ENCODE data around the gene AQP3. TPM values are rescaled to one million over a fixed set of nuclear protein-coding genes. Genes with fewer than 3 reads are reported as not detected.

The AQP3 gene
- total and polyA plus RNA-seq, 2 experiments from 2014 or later: 0.29 TPM; not detected in 1

DNA sequence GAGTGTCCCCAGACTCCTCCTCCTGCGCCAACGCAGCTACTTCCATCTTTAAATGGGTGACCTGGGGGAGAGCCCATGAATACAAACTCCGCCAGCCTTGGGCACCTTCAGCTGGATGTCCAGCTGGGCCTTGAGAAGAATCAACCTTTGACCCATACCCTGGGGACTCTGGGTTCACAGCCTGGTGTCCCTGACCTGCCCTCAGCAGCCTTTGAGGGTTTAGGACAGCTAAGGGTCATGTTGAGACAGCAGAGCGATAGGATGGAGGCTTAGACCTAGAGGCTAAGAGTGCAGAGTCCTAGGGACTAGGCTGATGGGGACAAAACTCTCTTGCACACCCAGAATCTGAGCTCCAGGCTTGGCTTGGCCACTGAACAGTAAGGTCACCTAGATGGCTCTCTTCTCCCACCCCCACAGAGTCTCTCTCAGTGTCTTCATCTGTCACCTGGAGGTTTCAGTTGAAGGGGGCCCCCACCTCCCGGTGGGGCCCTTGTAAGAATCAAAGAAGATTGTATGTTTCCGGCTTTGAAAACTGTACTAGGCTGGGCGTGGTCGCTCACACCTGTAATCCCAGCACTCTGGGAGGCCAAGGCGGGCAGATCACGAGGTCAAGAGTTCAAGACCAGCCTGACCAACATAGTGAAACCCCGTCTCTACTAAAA is 6.7 kb upstream of the AQP3 start:
- no peak overlapping the region for H2AFZ ChIP-seq
- in situ Hi-C loops (cut with MboI): loop anchor here (25.0 kb wide), 1 partner anchor 367 kb away; the partner anchor contains the start of gene SMU1

GRCh38 chr9:33453286-33453860 is 6.0 kb upstream of the AQP3 start:
- Histone ChIP-seq H2AFZ (peak overlapping the region; percentile 49; the same call in 1 of the 2 replicates), H3K27me3 (replicated peaks; ENCODE audit: insufficient read depth) (no peaks in the 10 kb centered on the region), H3K36me3 (ENCODE audit: low read depth) (no peaks in the 10 kb centered on the region), H3K27ac (no peak overlapping the region), H3K79me2 (ENCODE audit: insufficient read depth) (no peaks in the 10 kb centered on the region), H3K4me3 (no peak overlapping the region), H3K4me2 (ENCODE audit: unreplicated experiment) (no peak overlapping the region), H3K9me2 (ENCODE audit: insufficient read depth) (no peaks in the 10 kb centered on the region), H3K4me1 (ENCODE audit: insufficient read depth) (peaks cover under 1% of the 10 kb centered on the region; the same call in 1 of the 2 replicates), H3F3A (ENCODE audit: insufficient read depth) (no peaks in the 10 kb centered on the region), H3K9me3 (ENCODE audit: low read depth) (no peaks in the 10 kb centered on the region), H3K9ac (no peak overlapping the region), H4K20me1 (ENCODE audit: insufficient read depth) (no peaks in the 10 kb centered on the region)
- DNase-seq: no peak
- TF ChIP-seq EZH2 (IDR thresholded peaks at IDR 0.05; ENCODE audit: insufficient read depth, poor library complexity, severe bottlenecking): no peak
- no peak for TF ChIP-seq EZH2phosphoT487 (IDR thresholded peaks at IDR 0.05; ENCODE audit: insufficient read depth, low read depth)
- 73 to 76% methylated on average over 3 of the region's 3 CpGs for WGBS, 2 experiments (ENCODE audit: low coverage in 1 of 2, low lambda C conversion rate in 2 of 2, missing lambda C conversion rate in 2 of 2)
- in situ Hi-C loops (cut with MboI): loop anchor here (25.0 kb wide), 1 partner anchor 366 kb away; the partner anchor contains the start of gene SMU1

More for the DNA sequence above, 6.7 kb upstream of the AQP3 start:
- Histone ChIP-seq H3F3A (ENCODE audit: insufficient read depth) (no peaks in the 10 kb centered on the region), H3K79me2 (ENCODE audit: insufficient read depth) (no peaks in the 10 kb centered on the region), H3K4me3 (no peak overlapping the region), H3K9me2 (ENCODE audit: insufficient read depth) (no peaks in the 10 kb centered on the region), H3K4me2 (ENCODE audit: unreplicated experiment) (no peak overlapping the region), H3K9me3 (ENCODE audit: low read depth) (no peaks in the 10 kb centered on the region), H3K36me3 (ENCODE audit: low read depth) (no peaks in the 10 kb centered on the region), H3K9ac (no peak overlapping the region), H3K27ac (no peak overlapping the region), H3K27me3 (replicated peaks; ENCODE audit: insufficient read depth) (no peaks in the 10 kb centered on the region), H4K20me1 (ENCODE audit: insufficient read depth) (no peaks in the 10 kb centered on the region), H3K4me1 (ENCODE audit: insufficient read depth) (peaks cover 5% of the 10 kb centered on the region; the same call in 1 of the 2 replicates)
- 88 to 90% methylated on average over 10 to 11 of the region's 11 CpGs for WGBS, 2 experiments (ENCODE audit: low coverage in 1 of 2, low lambda C conversion rate in 2 of 2, missing lambda C conversion rate in 2 of 2)
- no peak for DNase-seq
- TF ChIP-seq EZH2phosphoT487 (IDR thresholded peaks at IDR 0.05; ENCODE audit: insufficient read depth, low read depth) (no peak), EZH2 (IDR thresholded peaks at IDR 0.05; ENCODE audit: insufficient read depth, poor library complexity, severe bottlenecking) (no peak)

- TF ChIP-seq EZH2 (IDR thresholded peaks at IDR 0.05; ENCODE audit: insufficient read depth, poor library complexity, severe bottlenecking) (no peak), EZH2phosphoT487 (IDR thresholded peaks at IDR 0.05; ENCODE audit: insufficient read depth, low read depth) (no peak)
- H3K4me1 ChIP-seq (ENCODE audit: insufficient read depth): no peaks in the 10 kb centered on the region
- in situ Hi-C loops (cut with MboI): loop anchor here (25.0 kb wide), 1 partner anchor 366 kb away; the partner anchor contains the start of gene SMU1
- no peaks in the 10 kb centered on the region for H3K36me3 ChIP-seq (ENCODE audit: low read depth)
- no peaks in the 10 kb centered on the region for H3K9me3 ChIP-seq (ENCODE audit: low read depth)
- no peak overlapping the region for H3K4me2 ChIP-seq (ENCODE audit: unreplicated experiment)
- H3K9me2 ChIP-seq (ENCODE audit: insufficient read depth): no peaks in the 10 kb centered on the region
- WGBS, 2 experiments (ENCODE audit: low coverage in 1 of 2, low lambda C conversion rate in 2 of 2, missing lambda C conversion rate in 2 of 2): 8 to 11% methylated on average over 6 to 7 of the region's 7 CpGs
- H3F3A ChIP-seq (ENCODE audit: insufficient read depth): no peaks in the 10 kb centered on the region
- no peak overlapping the region for H3K27ac ChIP-seq
- H2AFZ ChIP-seq: peak overlapping the region; percentile 49; the same call in 1 of the 2 replicates
- no peak overlapping the region for H3K9ac ChIP-seq
- no peaks in the 10 kb centered on the region for H3K27me3 ChIP-seq (replicated peaks; ENCODE audit: insufficient read depth)
- no peaks in the 10 kb centered on the region for H4K20me1 ChIP-seq (ENCODE audit: insufficient read depth)
- no peaks in the 10 kb centered on the region for H3K79me2 ChIP-seq (ENCODE audit: insufficient read depth)
- no peak overlapping the region for H3K4me3 ChIP-seq
- peak; percentile 89 for DNase-seq
These were observed 5.5 kb upstream of the AQP3 start for GRCh38 chr9:33452828-33453271.

DNA sequence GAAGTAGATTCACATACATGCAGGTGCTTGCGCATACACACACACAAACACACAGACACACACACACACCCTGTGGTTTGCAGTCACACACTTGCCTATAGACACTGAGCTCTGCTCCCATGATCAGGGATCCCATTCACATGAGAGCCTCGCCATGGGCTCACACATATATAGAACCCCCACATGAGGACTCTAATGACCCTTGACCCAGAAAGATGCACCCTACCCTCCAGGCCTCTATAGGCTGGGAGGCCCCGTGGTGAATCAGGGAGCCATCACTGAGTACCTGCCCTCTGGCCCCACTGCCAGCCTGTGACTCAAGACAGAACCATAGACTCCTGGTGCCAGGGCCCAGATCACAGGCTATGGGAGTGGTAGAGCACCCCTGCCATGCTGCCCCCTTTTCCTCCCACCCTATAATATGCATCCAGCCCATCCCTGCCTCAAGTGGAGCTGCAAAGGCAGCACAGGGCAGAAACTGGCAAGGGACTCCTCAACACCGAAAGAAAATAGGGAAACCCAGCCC is 3.3 kb upstream of the AQP3 start:
- Histone ChIP-seq H3K36me3 (ENCODE audit: low read depth) (no peaks in the 10 kb centered on the region), H3K4me2 (ENCODE audit: unreplicated experiment) (no peak overlapping the region), H3K9ac (no peak overlapping the region), H3K79me2 (ENCODE audit: insufficient read depth) (no peaks in the 10 kb centered on the region), H2AFZ (no peak overlapping the region), H4K20me1 (ENCODE audit: insufficient read depth) (no peaks in the 10 kb centered on the region), H3K9me3 (ENCODE audit: low read depth) (no peaks in the 10 kb centered on the region), H3K4me3 (no peak overlapping the region), H3K27me3 (replicated peaks; ENCODE audit: insufficient read depth) (no peaks in the 10 kb centered on the region), H3K4me1 (ENCODE audit: insufficient read depth) (peaks cover 6% of the 10 kb centered on the region; the same call in 1 of the 2 replicates), H3K9me2 (ENCODE audit: insufficient read depth) (no peaks in the 10 kb centered on the region), H3F3A (ENCODE audit: insufficient read depth) (no peaks in the 10 kb centered on the region), H3K27ac (no peak overlapping the region)
- TF ChIP-seq EZH2phosphoT487 (IDR thresholded peaks at IDR 0.05; ENCODE audit: insufficient read depth, low read depth) (no peak), EZH2 (IDR thresholded peaks at IDR 0.05; ENCODE audit: insufficient read depth, poor library complexity, severe bottlenecking) (no peak)
- 74 to 79% methylated on average over 4 of the region's 4 CpGs for WGBS, 2 experiments (ENCODE audit: low coverage in 1 of 2, low lambda C conversion rate in 2 of 2, missing lambda C conversion rate in 2 of 2)
- no peak for DNase-seq
- in situ Hi-C loops (cut with MboI): loop anchor here (25.0 kb wide), 1 partner anchor 363 kb away; the partner anchor contains the start of gene SMU1

Data from GM23248 (cell line).